Astrocyte of the spinal cord (primary cell): ENCODE data around the gene PLEKHA7.

ENCODE experiments used
- DNase-seq: peaks from one replicate; pipeline ENCODE4 v3.0.0; 2011; ENCODE audit warnings: low read depth, low spot score
- H3K4me3 ChIP-seq: 2 replicates; pipeline ENCODE4 v1.5.1; 2011; ENCODE audit warnings: low read depth, mild to moderate bottlenecking, low read length, moderate library complexity
- CTCF ChIP-seq: IDR thresholded peaks from 2 replicates; pipeline ENCODE4 v1.5.1; 2012; ENCODE audit warnings: low read depth, mild to moderate bottlenecking, low read length, inconsistent platforms
- in situ Hi-C: cut with HindIII; loops from 2 replicates; pipeline ENCODE4 v1.10.0; 2017; ENCODE audit warnings: low sequenced_read_pairs

Gene PLEKHA7

DNA sequence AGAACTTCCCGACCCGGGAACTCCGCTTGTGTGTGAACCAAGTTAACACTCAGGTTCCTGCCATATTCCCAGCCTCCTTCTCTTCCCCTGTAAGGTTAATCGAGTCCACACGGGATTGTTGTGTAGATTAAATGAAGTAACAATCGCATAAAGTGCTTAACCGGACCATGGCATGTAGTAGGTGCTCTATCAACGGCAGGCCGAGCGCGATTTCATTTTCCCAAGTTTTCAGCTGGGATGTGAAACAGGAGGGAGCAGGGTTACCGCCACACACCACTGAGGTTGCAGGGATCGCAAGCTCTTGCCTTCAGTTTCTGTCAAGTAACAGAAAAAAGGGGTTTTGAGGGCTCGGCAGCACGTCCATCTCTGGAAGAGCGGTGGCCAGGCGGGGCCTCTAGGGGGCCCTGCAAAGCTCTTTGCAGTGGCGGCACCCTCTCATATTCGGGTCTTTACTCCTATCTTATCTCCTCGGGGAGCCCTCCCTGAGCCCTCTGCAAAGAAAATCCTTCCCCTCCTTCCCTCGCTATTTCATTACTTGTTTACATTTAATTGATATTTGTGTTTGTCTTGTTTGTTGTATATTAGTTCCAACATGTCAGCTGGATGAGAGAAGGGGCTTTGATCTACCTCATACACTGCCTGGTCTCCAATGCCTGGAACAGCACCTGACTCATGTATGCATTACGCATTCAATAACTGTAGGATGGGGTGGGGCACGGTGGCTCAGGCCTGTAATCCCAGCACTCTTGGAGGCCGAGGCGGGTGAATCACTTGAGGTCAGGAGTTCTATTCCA lies 816 bp upstream of the PLEKHA7 start:
- in situ Hi-C loops = no loop called here
- peak; percentile 67 for DNase-seq

DNA sequence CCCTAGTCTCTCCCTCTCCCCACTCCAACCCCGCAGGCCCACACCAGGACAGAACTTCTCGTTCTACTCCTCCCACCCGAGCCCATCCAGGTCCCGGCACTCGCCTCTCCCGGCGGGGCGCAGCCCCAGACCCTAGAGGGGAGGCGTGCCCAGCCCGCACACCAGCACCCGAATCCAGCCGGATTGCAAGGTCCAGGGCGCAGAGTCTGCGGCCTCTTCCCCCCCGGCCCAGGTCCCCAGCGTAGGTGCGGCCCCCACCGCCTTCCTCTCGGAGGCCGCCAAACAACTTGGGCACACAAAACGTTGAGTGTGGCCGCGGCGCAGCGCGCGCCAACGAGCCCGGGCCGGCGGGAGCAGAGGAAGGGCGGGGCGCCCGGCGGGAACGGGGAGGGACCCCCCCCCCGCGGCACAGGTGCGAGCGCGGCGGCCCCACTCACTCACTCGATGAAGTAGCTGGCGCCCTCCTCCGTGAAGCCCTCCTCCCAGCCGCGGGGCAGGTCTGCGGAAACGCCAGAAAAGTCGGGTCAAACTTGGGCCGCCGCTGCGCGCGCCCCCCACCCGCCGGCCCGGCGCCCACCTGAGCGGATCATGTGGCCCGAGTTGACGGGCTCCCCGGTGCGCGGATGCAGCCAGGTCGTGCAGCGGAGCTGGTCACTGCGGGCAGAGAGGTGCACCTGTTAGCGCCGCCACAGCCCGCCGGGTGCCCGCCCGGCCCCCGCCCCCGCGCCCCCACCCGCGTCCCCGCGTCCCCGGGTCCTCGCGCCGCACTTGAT lies 480 bp downstream of the PLEKHA7 start:
- H3K4me3 ChIP-seq = peak overlapping the region; percentile 50
- no peak for DNase-seq
- no peak for TF ChIP-seq CTCF
- in situ Hi-C loops = no loop called here

More for the DNA sequence above, 816 bp upstream of the PLEKHA7 start:
- TF ChIP-seq CTCF = peak; percentile 62
- H3K4me3 ChIP-seq = peak overlapping the region; percentile 50

DNA sequence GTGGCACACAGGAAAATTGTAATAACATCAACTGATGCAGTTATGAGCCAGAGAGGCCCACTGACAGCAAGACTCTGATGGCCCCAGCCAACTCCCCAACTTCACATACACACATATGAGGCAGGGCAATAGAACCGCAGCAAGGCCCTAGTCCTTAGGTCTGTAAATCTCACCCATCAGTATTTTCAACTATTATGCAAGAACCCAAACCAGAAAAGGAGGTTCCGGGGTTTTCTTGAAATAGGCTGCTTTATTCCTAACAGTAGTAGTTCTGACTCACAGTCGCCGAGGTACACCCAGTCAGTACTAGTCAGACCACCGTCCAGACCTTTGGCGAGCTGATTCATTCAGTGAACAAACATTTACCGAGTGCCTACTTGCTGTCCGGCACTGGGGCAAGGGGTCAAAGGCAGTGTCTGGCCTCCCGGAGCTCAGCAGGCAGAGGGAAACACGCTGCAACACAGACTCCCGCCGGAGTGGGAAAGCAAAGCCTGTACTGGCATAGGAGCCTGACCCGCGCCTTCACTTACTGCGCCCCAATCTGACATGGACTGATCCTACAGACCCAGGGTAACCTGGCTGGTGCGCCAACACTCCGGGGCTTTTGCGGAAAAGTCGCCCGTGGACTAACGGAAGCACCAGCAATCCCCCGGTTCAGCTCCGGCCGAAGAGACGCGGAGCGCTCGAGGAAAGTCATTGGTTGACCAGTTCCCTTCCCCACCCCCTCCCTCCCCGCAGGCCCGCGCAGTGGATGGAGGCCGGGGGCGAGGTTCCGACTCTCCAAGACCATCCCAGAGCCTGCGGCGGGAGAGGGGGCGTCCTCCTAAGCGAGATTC lies 1.3 kb downstream of the PLEKHA7 start:
- peak; percentile 85 for DNase-seq
- in situ Hi-C loops = no loop called here
- TF ChIP-seq CTCF = no peak
- H3K4me3 ChIP-seq = peak overlapping the region; percentile 50

- in situ Hi-C loops = no loop called here
- no peak for TF ChIP-seq CTCF
- no peak overlapping the region for H3K4me3 ChIP-seq
- DNase-seq = no peak
These were observed 2.0 kb downstream of the PLEKHA7 start for GRCh38 chr11:17012179-17012578.

GRCh38 chr11:17010851-17011420 lies 3.3 kb downstream of the PLEKHA7 start:
- no peak overlapping the region for H3K4me3 ChIP-seq
- in situ Hi-C loops = no loop called here
- no peak for TF ChIP-seq CTCF
- no peak for DNase-seq

GRCh38 chr11:17008099-17008498 lies 6.1 kb downstream of the PLEKHA7 start:
- TF ChIP-seq CTCF = no peak
- in situ Hi-C loops = no loop called here
- H3K4me3 ChIP-seq = no peak overlapping the region
- no peak for DNase-seq
